Omental fat pad (tissue), 4 donors: ENCODE measurements around the gene SLC25A3. TPM values are rescaled to one million over a fixed set of nuclear protein-coding genes. Genes with fewer than 3 reads are reported as not detected.
"Not testable (repeated sequence)": the region's sequence is repeated elsewhere in the genome, so short reads cannot be mapped to it uniquely, and the experiment has no call there.

ENCODE experiments used
- ATAC-seq: fragments of 150-250 bp; one replicate; pipeline ENCODE4 v1.9.1; 2016; ENCODE audit warnings: mild to moderate bottlenecking, moderate library complexity; ENCODE audit not compliant: low FRiP score
- DNase-seq: peaks from one replicate; pipeline ENCODE4 v3.0.0-alpha.2; 2019; ENCODE audit warnings: low spot score
- total RNA-seq, 4 donors: library from RNA; depleted of rRNA; stranded (reverse); fragments of >200 nt; gene quantifications; one replicate each; pipeline ENCODE4 v1.1.0, GENCODE V29; 2016
- TF ChIP-seq, protein P1 (sequence below), 3 donors: fragments of 450-650 bp; IDR thresholded peaks; one replicate each; pipeline ENCODE4 v1.5.1; 2016 to 2017; ENCODE audit warnings: antibody characterized with exemption in 3 of 3, mild to moderate bottlenecking in 3 of 3, moderate library complexity in 2 of 3

SLC25A3 gene
- 100 to 1,000 TPM; 323 to 486 (median 454) TPM for total RNA-seq

DNA sequence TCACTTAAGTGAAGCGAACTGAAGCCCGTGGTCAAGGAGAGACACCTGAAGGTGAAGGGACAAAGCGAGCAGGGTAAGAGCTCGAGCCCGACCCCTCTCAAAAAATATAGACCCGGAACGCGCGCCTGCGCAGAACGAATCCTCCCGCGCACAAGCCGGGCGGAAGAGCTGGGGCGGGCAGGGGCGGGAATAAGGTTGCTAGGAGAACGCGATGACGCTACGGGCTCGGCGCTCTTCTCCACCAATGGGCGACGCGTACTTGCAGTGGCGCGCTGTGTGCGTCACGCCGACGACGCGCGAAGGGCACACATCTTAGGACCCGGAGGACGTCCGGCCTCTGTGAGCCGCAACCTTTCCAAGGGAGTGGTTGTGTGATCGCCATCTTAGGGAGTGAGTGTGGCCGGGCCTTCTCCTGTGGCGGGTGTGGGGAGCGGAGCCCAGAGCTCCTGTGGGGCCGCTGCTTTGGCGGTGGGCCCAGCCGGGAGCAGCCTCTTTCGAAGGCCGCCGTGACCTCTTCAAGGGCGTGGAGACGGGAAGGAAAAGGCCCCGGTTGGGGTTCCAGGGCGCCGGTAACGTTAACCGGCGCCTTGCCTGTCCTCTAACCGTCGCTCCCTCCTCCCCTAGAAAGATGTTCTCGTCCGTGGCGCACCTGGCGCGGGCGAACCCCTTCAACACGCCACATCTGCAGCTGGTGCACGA, at the start of gene SLC25A3:
Gene SLC25A3, plus strand, starts transcription at position 336 of the 699 bp plus-strand sequence. Its CDS starts 293 bp downstream, at position 629.
- TF ChIP-seq, protein P1, sequence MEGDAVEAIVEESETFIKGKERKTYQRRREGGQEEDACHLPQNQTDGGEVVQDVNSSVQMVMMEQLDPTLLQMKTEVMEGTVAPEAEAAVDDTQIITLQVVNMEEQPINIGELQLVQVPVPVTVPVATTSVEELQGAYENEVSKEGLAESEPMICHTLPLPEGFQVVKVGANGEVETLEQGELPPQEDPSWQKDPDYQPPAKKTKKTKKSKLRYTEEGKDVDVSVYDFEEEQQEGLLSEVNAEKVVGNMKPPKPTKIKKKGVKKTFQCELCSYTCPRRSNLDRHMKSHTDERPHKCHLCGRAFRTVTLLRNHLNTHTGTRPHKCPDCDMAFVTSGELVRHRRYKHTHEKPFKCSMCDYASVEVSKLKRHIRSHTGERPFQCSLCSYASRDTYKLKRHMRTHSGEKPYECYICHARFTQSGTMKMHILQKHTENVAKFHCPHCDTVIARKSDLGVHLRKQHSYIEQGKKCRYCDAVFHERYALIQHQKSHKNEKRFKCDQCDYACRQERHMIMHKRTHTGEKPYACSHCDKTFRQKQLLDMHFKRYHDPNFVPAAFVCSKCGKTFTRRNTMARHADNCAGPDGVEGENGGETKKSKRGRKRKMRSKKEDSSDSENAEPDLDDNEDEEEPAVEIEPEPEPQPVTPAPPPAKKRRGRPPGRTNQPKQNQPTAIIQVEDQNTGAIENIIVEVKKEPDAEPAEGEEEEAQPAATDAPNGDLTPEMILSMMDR (IDR thresholded peaks at IDR 0.05): no peak
- DNase-seq (peak; percentile 91), ATAC-seq (peak; percentile 100)

- ATAC-seq (no peak), DNase-seq (no peak)
- TF ChIP-seq, protein P1 (IDR thresholded peaks at IDR 0.05): no peak
Measured at GRCh38 chr12:98543701-98544100, 49.8 kb upstream of the SLC25A3 start.

DNA sequence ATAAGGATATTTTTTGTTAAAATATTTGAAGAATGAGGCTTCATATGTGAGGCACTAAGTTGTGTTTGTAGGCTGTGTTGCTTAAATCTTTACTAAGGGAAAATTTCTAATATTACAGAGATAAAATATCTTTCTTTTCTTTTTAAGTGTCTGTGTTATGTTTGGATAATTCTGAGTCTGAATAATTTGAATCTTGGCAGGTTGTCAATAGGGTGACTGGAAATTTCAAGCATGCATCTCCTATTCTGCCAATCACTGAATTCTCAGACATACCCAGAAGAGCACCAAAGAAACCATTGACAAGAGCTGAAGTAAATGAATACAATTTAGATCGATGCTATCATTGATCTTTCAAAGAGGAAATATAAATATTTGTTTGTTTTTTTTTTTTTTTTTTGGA, 48.7 kb upstream of the SLC25A3 start:
- ATAC-seq: no peak
- no peak for DNase-seq
- TF ChIP-seq, protein P1 (IDR thresholded peaks at IDR 0.05): no peak

GRCh38 chr12:98549371-98550110, 43.9 kb upstream of the SLC25A3 start:
- no peak for DNase-seq
- TF ChIP-seq, protein P1 (IDR thresholded peaks at IDR 0.05): no peak
- ATAC-seq: no peak

GRCh38 chr12:98551787-98552186, 41.7 kb upstream of the SLC25A3 start:
- TF ChIP-seq, protein P1 (IDR thresholded peaks at IDR 0.05): no peak
- no peak for ATAC-seq
- DNase-seq: no peak

DNA sequence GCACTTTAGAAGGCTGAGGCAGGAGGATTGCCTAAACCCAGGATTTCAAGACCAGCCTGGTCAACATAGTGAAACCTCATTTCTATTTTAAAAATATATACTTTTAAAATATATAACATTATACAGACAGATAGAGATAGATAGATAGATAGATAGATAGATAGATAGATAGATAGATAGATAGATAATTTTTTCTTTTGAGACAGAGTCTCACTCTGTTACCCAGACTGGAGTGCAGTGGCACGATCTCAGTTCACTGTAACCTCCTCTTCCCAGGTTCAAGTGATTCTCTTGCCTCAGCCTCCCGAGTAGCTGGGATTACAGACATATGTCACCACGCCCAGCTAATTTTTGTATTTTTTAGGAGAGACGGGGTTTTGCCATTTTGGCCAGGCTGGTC, 35.4 kb upstream of the SLC25A3 start:
- DNase-seq, ATAC-seq: not testable (repeated sequence)

DNA sequence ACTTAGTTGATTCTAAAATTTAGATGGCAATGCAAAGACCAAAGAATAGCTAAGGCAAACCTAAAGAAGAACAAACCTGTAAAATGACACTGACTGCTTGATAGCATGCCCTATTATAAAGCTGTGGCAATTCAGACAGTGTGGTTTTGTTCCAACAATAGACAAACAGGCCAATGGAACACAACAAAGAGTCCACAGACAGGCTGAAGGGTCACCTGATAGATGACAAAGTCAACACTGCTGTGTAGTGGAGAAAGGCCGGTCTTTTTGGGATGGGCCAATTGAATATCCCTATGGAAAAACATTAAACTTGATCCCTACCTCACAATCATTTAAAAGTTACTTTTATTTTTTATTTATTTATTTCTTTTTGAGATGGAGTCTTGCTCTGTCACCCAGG, 33.8 kb upstream of the SLC25A3 start:
- no peak for DNase-seq
- no peak for ATAC-seq
- TF ChIP-seq, protein P1 (IDR thresholded peaks at IDR 0.05): no peak
